Left ventricle myocardium inferior (tissue), 1 donor: Measurements from ENCODE around the gene ARHGEF7. TPM values are rescaled to one million over a fixed set of nuclear protein-coding genes. Genes with fewer than 3 reads are reported as not detected.

Source experiments
- DNase-seq: peaks from one replicate; pipeline ENCODE4 v3.0.0-alpha.2; 2020
- H3K27ac ChIP-seq: fragments of 200-600 bp; replicated peaks from 2 replicates; pipeline ENCODE4 v1.8.0; 2021
- H3K27me3 ChIP-seq: fragments of 200-600 bp; 2 replicates; pipeline ENCODE4 v1.8.0; 2021; ENCODE audit warnings: low read depth
- H3K36me3 ChIP-seq: fragments of 200-600 bp; 2 replicates; pipeline ENCODE4 v1.8.0; 2021
- H3K4me1 ChIP-seq: fragments of 200-600 bp; 2 replicates; pipeline ENCODE4 v1.8.0; 2021
- H3K4me3 ChIP-seq: fragments of 200-600 bp; 2 replicates; pipeline ENCODE4 v1.8.0; 2021; ENCODE audit warnings: mild to moderate bottlenecking, moderate library complexity
- H3K9me3 ChIP-seq: fragments of 200-600 bp; replicated peaks from 2 replicates; pipeline ENCODE4 v1.8.0; 2021
- CTCF ChIP-seq: fragments of 200-600 bp; IDR thresholded peaks from 2 replicates; pipeline ENCODE4 v1.8.0; 2021; ENCODE audit warnings: antibody characterized with exemption, mild to moderate bottlenecking, borderline replicate concordance
- intact Hi-C: fragments of 100-400 bp; cut with micrococcal nuclease; formaldehyde crosslinking; loops from one replicate; pipeline ENCODE4 v1.11.0; 2022
- total RNA-seq: library from RNA; stranded (reverse); fragmentation: NEBNext Ultra II Directional; extraction: Animal tissue kit (Norgen Biotek cat#: 25700); gene quantifications from one replicate; pipeline ENCODE4 v1.2.1, GENCODE V29; 2021
- donor health status: DM: no; HTN: yes; CAD: no; lungs with severe emphysema.

Gene ARHGEF7
- total RNA-seq, 1 donor from 2014 or later, result 35.9 TPM

DNA sequence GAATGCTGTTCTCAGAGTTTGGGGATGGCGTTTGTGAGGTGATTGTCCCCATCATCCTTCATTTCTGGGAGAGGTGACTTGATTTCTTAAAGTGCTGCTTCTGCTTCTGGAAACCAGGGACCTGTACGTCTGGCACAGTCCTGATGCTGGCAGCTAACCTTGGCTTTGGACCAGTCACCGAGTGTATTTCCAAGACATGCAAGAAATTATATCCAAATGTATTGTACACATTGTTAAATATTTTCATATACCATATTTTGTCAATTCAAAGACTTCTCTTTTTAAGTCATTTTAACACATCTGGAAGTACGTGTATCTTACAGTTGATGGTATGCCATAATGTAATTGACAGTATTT, 97.4 kb downstream of the ARHGEF7 start:
- Histone ChIP-seq H3K36me3 (no peaks in the 10 kb centered on the region), H3K4me3 (peak overlapping the region; percentile 3), H3K4me1 (peaks cover 100% of the 10 kb centered on the region), H3K9me3 (no peaks in the 10 kb centered on the region), H3K27ac (peak overlapping the region; percentile 58), H3K27me3 (no peaks in the 10 kb centered on the region)
- no peak for DNase-seq
- intact Hi-C loops, result loop anchor here (10.0 kb wide), 1 partner anchor 148 kb away; no protein-coding TSS in a partner anchor
- TF ChIP-seq CTCF, result no peak

GRCh38 chr13:111213964-111214726, 99.0 kb downstream of the ARHGEF7 start:
- H3K9me3 ChIP-seq, result no peaks in the 10 kb centered on the region
- intact Hi-C loops, result loop anchor here (10.0 kb wide), 1 partner anchor 149 kb away; no protein-coding TSS in a partner anchor
- peak overlapping the region; percentile 9 for H3K27ac ChIP-seq
- no peaks in the 10 kb centered on the region for H3K36me3 ChIP-seq
- TF ChIP-seq CTCF, result no peak
- H3K27me3 ChIP-seq, result no peaks in the 10 kb centered on the region
- H3K4me3 ChIP-seq, result no peak overlapping the region
- no peak for DNase-seq
- H3K4me1 ChIP-seq, result peaks cover 100% of the 10 kb centered on the region

GRCh38 chr13:111215081-111216047, 100.3 kb downstream of the ARHGEF7 start:
- Histone ChIP-seq H3K36me3 (peaks cover under 1% of the 10 kb centered on the region), H3K27me3 (no peaks in the 10 kb centered on the region), H3K9me3 (no peaks in the 10 kb centered on the region), H3K27ac (peak overlapping the region; percentile 9), H3K4me3 (no peak overlapping the region), H3K4me1 (peaks cover 100% of the 10 kb centered on the region)
- intact Hi-C loops, result loop anchor here (10.0 kb wide), 1 partner anchor 151 kb away; no protein-coding TSS in a partner anchor
- TF ChIP-seq CTCF, result no peak
- no peak for DNase-seq

DNA sequence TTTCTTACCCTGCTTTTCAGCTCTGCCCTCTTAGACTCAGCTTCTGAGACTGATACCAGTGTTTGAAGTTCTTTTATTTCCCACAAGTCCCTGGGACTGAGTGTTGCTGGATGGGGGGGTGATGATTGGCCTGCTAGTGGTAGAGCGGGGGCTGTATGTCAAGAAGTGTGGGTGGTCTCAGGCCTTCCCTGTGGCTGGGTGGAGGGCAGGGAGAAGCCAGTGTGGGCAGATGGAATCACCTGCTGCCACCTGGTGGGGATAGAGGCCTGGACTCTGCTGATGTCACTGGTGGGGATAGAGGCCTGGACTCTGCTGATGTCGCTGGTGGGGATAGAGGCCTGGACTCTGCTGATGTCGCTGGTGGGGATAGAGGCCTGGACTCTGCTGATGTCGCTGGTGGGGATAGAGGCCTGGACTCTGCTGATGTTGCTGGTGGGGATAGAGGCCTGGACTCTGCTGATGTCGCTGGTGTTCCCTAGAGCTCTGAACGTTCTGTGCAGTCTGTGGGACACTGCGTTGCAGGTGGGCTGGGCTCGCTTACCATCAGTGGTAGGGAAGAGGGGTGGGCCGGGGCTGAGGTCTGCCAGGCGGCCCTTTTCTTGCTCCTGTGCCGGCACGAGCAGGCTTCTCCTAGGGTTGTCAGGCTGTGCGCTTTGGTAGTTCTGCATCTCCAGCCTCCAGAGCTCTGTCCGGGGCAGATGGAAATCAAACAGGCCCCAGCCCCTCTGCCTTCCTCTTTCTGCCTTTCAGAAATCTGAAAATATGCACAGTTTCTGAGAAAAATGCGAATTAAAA, 101.3 kb downstream of the ARHGEF7 start:
- no peak for DNase-seq
- intact Hi-C loops, result loop anchor here (10.0 kb wide), 1 partner anchor 152 kb away; no protein-coding TSS in a partner anchor

More for the DNA sequence above, 101.3 kb downstream of the ARHGEF7 start:
- Histone ChIP-seq H3K36me3 (peaks cover 4% of the 10 kb centered on the region), H3K27ac (peak overlapping the region; percentile 44), H3K4me3 (no peak overlapping the region), H3K4me1 (peaks cover 95% of the 10 kb centered on the region), H3K9me3 (no peaks in the 10 kb centered on the region), H3K27me3 (no peaks in the 10 kb centered on the region)
- TF ChIP-seq CTCF, result peak; percentile 64
